Measurements from ENCODE around the gene VPS37C. TPM values are rescaled to one million over a fixed set of nuclear protein-coding genes. Genes with fewer than 3 reads are reported as not detected.

VPS37C gene
- polyA plus RNA-seq, 2 of the 4 experiments (the other 2 are of a cell fraction), result 8.9 to 11.3 TPM

- POLR2A ChIA-PET, result no interaction called here
- Histone ChIP-seq H3K4me3 (no peak overlapping the region), H3K4me2 (no peak overlapping the region), H3K27ac (no peak overlapping the region), H3K4me1 (peaks cover 8% of the 10 kb centered on the region), H3K9me3 (no peaks in the 10 kb centered on the region)
- DNase-seq (ENCODE audit: low read depth in 1 of 2, low spot score in 1 of 2) (no peak), FAIRE-seq (no peak), ATAC-seq (no peak)
- CTCF ChIA-PET, result interaction anchor here (1.5 to 5.7 kb wide), 2 partner anchors 12 to 286 kb away, joined by 3 to 44 read pairs; no protein-coding TSS in a partner anchor
- WGBS (ENCODE audit: missing lambda C conversion rate), result 69% methylated on average over 2 of the region's 2 CpGs
- no peak for TF ChIP-seq RCOR1 (IDR thresholded peaks at IDR 0.05; ENCODE audit: low read depth, low read length)
- TF ChIP-seq CTCF (IDR thresholded peaks at IDR 0.05), result no peak
- no peak for TF ChIP-seq NR3C1 (IDR thresholded peaks at IDR 0.05)
- no peak for TF ChIP-seq MAFK (IDR thresholded peaks at IDR 0.05; ENCODE audit: partially characterized antibody)
- TF ChIP-seq ZFP36 (IDR thresholded peaks at IDR 0.05; ENCODE audit: borderline replicate concordance, partially characterized antibody), result no peak
- TF ChIP-seq ZC3H11A (IDR thresholded peaks at IDR 0.05), result no peak
- no peak for TF ChIP-seq FOXS1 (CRISPR knock-in tag; IDR thresholded peaks at IDR 0.05)
- TF ChIP-seq FOSB (CRISPR knock-in tag; IDR thresholded peaks at IDR 0.05), result no peak
- no peak for TF ChIP-seq USF2 (IDR thresholded peaks at IDR 0.05)
- no peak for TF ChIP-seq SMC3 (IDR thresholded peaks at IDR 0.05)
- TF ChIP-seq JUN (IDR thresholded peaks at IDR 0.05), result no peak
- TF ChIP-seq HMGXB4 (CRISPR knock-in tag; IDR thresholded peaks at IDR 0.05; ENCODE audit: borderline replicate concordance), result no peak
- TF ChIP-seq TP53 (CRISPR knock-in tag; IDR thresholded peaks at IDR 0.05), result no peak
- TF ChIP-seq REST (IDR thresholded peaks at IDR 0.05), result no peak
- TF ChIP-seq EHMT2 (IDR thresholded peaks at IDR 0.05; ENCODE audit: low read depth), result no peak
- TF ChIP-seq CEBPB (IDR thresholded peaks at IDR 0.05), result no peak
- no peak for TF ChIP-seq PHF8 (IDR thresholded peaks at IDR 0.05; ENCODE audit: borderline replicate concordance, low read depth)
- TF ChIP-seq FOSL2 (IDR thresholded peaks at IDR 0.05), result no peak
- TF ChIP-seq FOSL2 (CRISPR knock-in tag; IDR thresholded peaks at IDR 0.05), result no peak
- no peak for TF ChIP-seq JUNB (IDR thresholded peaks at IDR 0.05)
Measured at GRCh38 chr11:61117168-61117520, 44.1 kb downstream of the VPS37C start.
